GM23338 (cell line): ENCODE data around the gene EPHX1. TPM values are rescaled to one million over a fixed set of nuclear protein-coding genes. Genes with fewer than 3 reads are reported as not detected.

ENCODE experiments used
- ATAC-seq: fragments of 200-7000 bp; cut with Tn5 transposase; 3 replicates; pipeline ENCODE4 v1.9.1; 2020
- DNase-seq: peaks from one replicate; pipeline ENCODE4 v3.0.0-alpha.2; 2015; ENCODE audit warnings: low spot score
- H2AFZ ChIP-seq: fragments of 200-600 bp; sonication (generic); 2 replicates; pipeline ENCODE4 v1.8.0; 2016; ENCODE audit warnings: antibody characterized with exemption, mild to moderate bottlenecking, moderate library complexity
- H3F3A ChIP-seq: fragments of 200-600 bp; sonication (generic); replicated peaks from 2 replicates; pipeline ENCODE4 v1.8.0; 2017; ENCODE audit warnings: antibody characterized with exemption, mixed run types, low read depth
- H3K27ac ChIP-seq: fragments of 200-600 bp; sonication (generic); 2 replicates; pipeline ENCODE4 v1.6.1; 2016; ENCODE audit warnings: low read depth
- H3K27me3 ChIP-seq: fragments of 200-600 bp; sonication (generic); 2 replicates; pipeline ENCODE4 v1.8.0; 2016; ENCODE audit warnings: mild to moderate bottlenecking, mixed run types, moderate library complexity; ENCODE audit not compliant: insufficient read depth
- H3K36me3 ChIP-seq: fragments of 200-600 bp; sonication (generic); 2 replicates; pipeline ENCODE4 v1.8.0; 2016; ENCODE audit warnings: mild to moderate bottlenecking; ENCODE audit not compliant: insufficient read depth
- H3K4me1 ChIP-seq: fragments of 200-600 bp; sonication (generic); 2 replicates; pipeline ENCODE4 v1.8.0; 2016; ENCODE audit warnings: mild to moderate bottlenecking, moderate library complexity; ENCODE audit not compliant: insufficient read depth
- H3K4me2 ChIP-seq: fragments of 200-600 bp; sonication (generic); 2 replicates; pipeline ENCODE4 v1.7.1; 2017; ENCODE audit warnings: mixed run types
- H3K4me3 ChIP-seq: fragments of 200-600 bp; sonication (generic); 2 replicates; pipeline ENCODE4 v1.6.1; 2016; ENCODE audit warnings: mixed run types
- H3K79me2 ChIP-seq: fragments of 200-600 bp; sonication (generic); replicated peaks from 2 replicates; pipeline ENCODE4 v1.8.0; 2017; ENCODE audit warnings: mild to moderate bottlenecking; ENCODE audit not compliant: insufficient read depth
- H3K9me2 ChIP-seq: fragments of 200-600 bp; sonication (generic); 2 replicates; pipeline ENCODE4 v1.8.0; 2017; ENCODE audit not compliant: insufficient read depth
- H4K20me1 ChIP-seq: fragments of 200-600 bp; sonication (generic); replicated peaks from 2 replicates; pipeline ENCODE4 v1.8.0; 2017; ENCODE audit warnings: mild to moderate bottlenecking; ENCODE audit not compliant: insufficient read depth
- H3K27ac Mint-ChIP-seq: 2 replicates; pipeline ENCODE4 v1.8.0; 2020; ENCODE audit warnings: inconsistent platforms, mild to moderate bottlenecking, moderate library complexity, mixed read lengths
- H3K27me3 Mint-ChIP-seq: 3 replicates; pipeline ENCODE4 v1.8.0; 2022; ENCODE audit warnings: low read depth, mild to moderate bottlenecking, moderate library complexity, mixed read lengths, inconsistent platforms; ENCODE audit not compliant: insufficient read depth, poor library complexity
- H3K36me3 Mint-ChIP-seq: 3 replicates; pipeline ENCODE4 v1.8.0; 2021; ENCODE audit warnings: low read depth, mild to moderate bottlenecking, inconsistent platforms, moderate library complexity, mixed read lengths
- H3K4me1 Mint-ChIP-seq: 3 replicates; pipeline ENCODE4 v1.8.0; 2020; ENCODE audit warnings: mild to moderate bottlenecking, inconsistent platforms, mixed read lengths
- H3K4me3 Mint-ChIP-seq: 3 replicates; pipeline ENCODE4 v1.8.0; 2021; ENCODE audit warnings: moderate library complexity, mild to moderate bottlenecking, inconsistent platforms, mixed read lengths
- H3K9me3 Mint-ChIP-seq: 3 replicates; pipeline ENCODE4 v1.8.0; 2020; ENCODE audit warnings: moderate library complexity, mild to moderate bottlenecking, inconsistent platforms, mixed read lengths
- CREB1 ChIP-seq: fragments of 250-450 bp; sonication (Bioruptor Pico); IDR thresholded peaks from 2 replicates; pipeline ENCODE4 v1.5.0; 2020; ENCODE audit warnings: low read depth, mild to moderate bottlenecking, moderate library complexity
- CTCF ChIP-seq, 2 experiments: fragments of 200-600 bp in 1 of 2; sonication (generic) in 1 of 2; conservative IDR thresholded peaks; 2 replicates each; pipeline versions ENCODE4 v1.5.1 to v1.6.1; 2016 to 2017; ENCODE audit warnings: antibody characterized with exemption in 2 of 2, low read depth in 2 of 2, mild to moderate bottlenecking in 2 of 2, moderate library complexity in 1 of 2
- EZH2 ChIP-seq: fragments of 200-600 bp; sonication (generic); IDR thresholded peaks from one replicate; pipeline ENCODE4 v1.8.0; 2017; ENCODE audit warnings: antibody characterized with exemption, mild to moderate bottlenecking, low read depth; ENCODE audit not compliant: unreplicated experiment
- EZH2phosphoT487 ChIP-seq: fragments of 200-600 bp; sonication (generic); IDR thresholded peaks from one replicate; pipeline ENCODE4 v1.8.1; 2018; ENCODE audit warnings: antibody characterized with exemption; ENCODE audit not compliant: unreplicated experiment
- NANOG ChIP-seq: IDR thresholded peaks from 2 replicates; pipeline ENCODE4 v1.6.1; 2016; ENCODE audit warnings: antibody characterized with exemption, borderline replicate concordance
- STAT1 ChIP-seq: IDR thresholded peaks from one replicate; pipeline ENCODE4 v1.6.1; 2016; ENCODE audit warnings: antibody characterized with exemption; ENCODE audit not compliant: unreplicated experiment
- ZNF331 ChIP-seq: fragments of 250-450 bp; sonication (Bioruptor Pico); IDR thresholded peaks from 2 replicates; pipeline ENCODE4 v1.5.0; 2020; ENCODE audit warnings: low read depth, mild to moderate bottlenecking, moderate library complexity
- polyA plus RNA-seq: library from polyadenylated mRNA; unstranded; fragments of >200 nt; fragmentation: Nextera tagmentation; extraction: Ambion mirVana; gene quantifications from 2 replicates; pipeline ENCODE4 v1.2.1, GENCODE V29; 2016
- total RNA-seq: library from RNA; depleted of rRNA; stranded (reverse); fragments of >200 nt; shearing (Covaris generic); gene quantifications from 2 replicates; pipeline ENCODE4 v1.2.3, GENCODE V29; 2014
- TF ChIP-seq, protein P1 (sequence below): IDR thresholded peaks from 2 replicates; pipeline ENCODE4 v1.6.1; 2016; ENCODE audit warnings: antibody characterized with exemption
- TF ChIP-seq, protein P2 (sequence below): IDR thresholded peaks from one replicate; pipeline ENCODE4 v1.6.1; 2018; ENCODE audit warnings: antibody characterized with exemption; ENCODE audit not compliant: unreplicated experiment

The EPHX1 gene
- total and polyA plus RNA-seq, 2 experiments from 2014 or later = 15.3 to 46.5 TPM

DNA sequence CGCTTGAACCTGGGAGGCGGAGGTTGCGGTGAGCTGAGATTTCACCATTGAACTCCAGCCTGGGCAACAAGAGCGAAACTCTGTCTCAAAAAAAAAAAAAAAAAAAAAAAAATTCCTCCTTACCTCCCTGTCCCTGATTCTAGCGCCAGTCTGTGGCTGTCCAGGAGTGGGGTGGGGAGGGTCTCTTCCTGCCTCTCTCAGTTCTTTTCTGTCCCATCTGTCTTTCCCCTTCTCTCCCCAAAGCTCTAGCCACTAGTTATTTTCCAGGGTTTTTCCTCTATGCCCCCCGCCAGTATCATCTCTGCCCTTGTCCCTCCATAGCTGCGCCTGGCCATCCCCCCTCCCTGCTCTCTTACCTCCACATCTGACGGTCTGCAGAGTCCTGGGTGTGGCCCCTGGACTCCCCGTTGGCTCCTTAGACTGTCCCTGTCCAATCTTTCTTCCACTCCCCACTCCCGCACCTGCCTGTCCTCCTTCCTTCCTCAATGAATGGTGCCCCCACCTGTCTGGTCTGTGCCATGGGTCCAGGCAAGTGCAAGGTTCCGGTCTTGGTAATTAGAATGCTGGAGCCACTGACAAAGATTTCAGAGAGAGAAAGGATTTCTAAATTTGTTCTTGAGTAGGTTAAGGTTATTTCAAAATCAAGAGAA is 73.8 kb downstream of the EPHX1 start:
- Histone ChIP-seq H3K36me3 (no peaks in the 10 kb centered on the region), H3K4me1 (peaks cover 29% of the 10 kb centered on the region), H3K27ac (no peak overlapping the region), H2AFZ (no peak overlapping the region), H3F3A (peaks cover 18% of the 10 kb centered on the region), H3K4me3 (peak overlapping the region; percentile 94), H4K20me1 (peaks cover 6% of the 10 kb centered on the region), H3K27me3 (no peaks in the 10 kb centered on the region), H3K9me2 (no peaks in the 10 kb centered on the region), H3K4me2 (peak overlapping the region; percentile 96), H3K79me2 (peaks cover 42% of the 10 kb centered on the region)
- Mint-ChIP-seq H3K27me3 (peaks cover 20% of the 10 kb centered on the region), H3K4me1 (peaks cover 42% of the 10 kb centered on the region), H3K27ac (no peak overlapping the region), H3K4me3 (peak overlapping the region; percentile 84), H3K9me3 (no peaks in the 10 kb centered on the region), H3K36me3 (peaks cover 5% of the 10 kb centered on the region)
- ATAC-seq (no peak), DNase-seq (no peak)
- TF ChIP-seq EZH2 (no peak), CTCF (conservative IDR thresholded peaks at IDR 0.05; ENCODE audit: low read depth in 2 of 2) (peak in 1 of 2 experiments; percentile 38; a peak in 2 of 4 replicates)

- no peak for DNase-seq
- Histone ChIP-seq H3K27ac (no peak overlapping the region), H4K20me1 (peaks cover 4% of the 10 kb centered on the region), H3K4me1 (peaks cover 33% of the 10 kb centered on the region), H3K27me3 (no peaks in the 10 kb centered on the region), H3K79me2 (peaks cover 26% of the 10 kb centered on the region), H2AFZ (no peak overlapping the region), H3F3A (peaks cover 18% of the 10 kb centered on the region), H3K9me2 (no peaks in the 10 kb centered on the region), H3K4me3 (no peak overlapping the region), H3K4me2 (no peak overlapping the region), H3K36me3 (no peaks in the 10 kb centered on the region)
- ATAC-seq = no peak
- Mint-ChIP-seq H3K27me3 (peaks cover 28% of the 10 kb centered on the region), H3K27ac (no peak overlapping the region), H3K36me3 (no peaks in the 10 kb centered on the region; the same call in 2 of the 3 replicates), H3K9me3 (no peaks in the 10 kb centered on the region), H3K4me3 (no peak overlapping the region), H3K4me1 (peaks cover 45% of the 10 kb centered on the region)
- TF ChIP-seq, protein P1, sequence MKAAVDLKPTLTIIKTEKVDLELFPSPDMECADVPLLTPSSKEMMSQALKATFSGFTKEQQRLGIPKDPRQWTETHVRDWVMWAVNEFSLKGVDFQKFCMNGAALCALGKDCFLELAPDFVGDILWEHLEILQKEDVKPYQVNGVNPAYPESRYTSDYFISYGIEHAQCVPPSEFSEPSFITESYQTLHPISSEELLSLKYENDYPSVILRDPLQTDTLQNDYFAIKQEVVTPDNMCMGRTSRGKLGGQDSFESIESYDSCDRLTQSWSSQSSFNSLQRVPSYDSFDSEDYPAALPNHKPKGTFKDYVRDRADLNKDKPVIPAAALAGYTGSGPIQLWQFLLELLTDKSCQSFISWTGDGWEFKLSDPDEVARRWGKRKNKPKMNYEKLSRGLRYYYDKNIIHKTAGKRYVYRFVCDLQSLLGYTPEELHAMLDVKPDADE = no peak
- TF ChIP-seq CREB1 (CRISPR knock-in tag) = no peak
- no peak for TF ChIP-seq CTCF (conservative IDR thresholded peaks at IDR 0.05; ENCODE audit: low read depth in 2 of 2)
- TF ChIP-seq, protein P2, sequence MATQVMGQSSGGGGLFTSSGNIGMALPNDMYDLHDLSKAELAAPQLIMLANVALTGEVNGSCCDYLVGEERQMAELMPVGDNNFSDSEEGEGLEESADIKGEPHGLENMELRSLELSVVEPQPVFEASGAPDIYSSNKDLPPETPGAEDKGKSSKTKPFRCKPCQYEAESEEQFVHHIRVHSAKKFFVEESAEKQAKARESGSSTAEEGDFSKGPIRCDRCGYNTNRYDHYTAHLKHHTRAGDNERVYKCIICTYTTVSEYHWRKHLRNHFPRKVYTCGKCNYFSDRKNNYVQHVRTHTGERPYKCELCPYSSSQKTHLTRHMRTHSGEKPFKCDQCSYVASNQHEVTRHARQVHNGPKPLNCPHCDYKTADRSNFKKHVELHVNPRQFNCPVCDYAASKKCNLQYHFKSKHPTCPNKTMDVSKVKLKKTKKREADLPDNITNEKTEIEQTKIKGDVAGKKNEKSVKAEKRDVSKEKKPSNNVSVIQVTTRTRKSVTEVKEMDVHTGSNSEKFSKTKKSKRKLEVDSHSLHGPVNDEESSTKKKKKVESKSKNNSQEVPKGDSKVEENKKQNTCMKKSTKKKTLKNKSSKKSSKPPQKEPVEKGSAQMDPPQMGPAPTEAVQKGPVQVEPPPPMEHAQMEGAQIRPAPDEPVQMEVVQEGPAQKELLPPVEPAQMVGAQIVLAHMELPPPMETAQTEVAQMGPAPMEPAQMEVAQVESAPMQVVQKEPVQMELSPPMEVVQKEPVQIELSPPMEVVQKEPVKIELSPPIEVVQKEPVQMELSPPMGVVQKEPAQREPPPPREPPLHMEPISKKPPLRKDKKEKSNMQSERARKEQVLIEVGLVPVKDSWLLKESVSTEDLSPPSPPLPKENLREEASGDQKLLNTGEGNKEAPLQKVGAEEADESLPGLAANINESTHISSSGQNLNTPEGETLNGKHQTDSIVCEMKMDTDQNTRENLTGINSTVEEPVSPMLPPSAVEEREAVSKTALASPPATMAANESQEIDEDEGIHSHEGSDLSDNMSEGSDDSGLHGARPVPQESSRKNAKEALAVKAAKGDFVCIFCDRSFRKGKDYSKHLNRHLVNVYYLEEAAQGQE = no peak
- no peak for TF ChIP-seq EZH2phosphoT487
- no peak for TF ChIP-seq ZNF331 (CRISPR knock-in tag)
- no peak for TF ChIP-seq STAT1
- no peak for TF ChIP-seq EZH2
- no peak for TF ChIP-seq NANOG
These were observed 75.4 kb downstream of the EPHX1 start for GRCh38 chr1:225885336-225885735.
